Ascending aorta (tissue), 2 donors: ENCODE results near the gene TLX3. TPM values are rescaled to one million over a fixed set of nuclear protein-coding genes. Genes with fewer than 3 reads are reported as not detected.
A peak's percentile ranks its signal among the peaks of the same experiment; 100 is the strongest.
"Not testable (repeated sequence)": the region's sequence is repeated elsewhere in the genome, so short reads cannot be mapped to it uniquely, and the experiment has no call there.

Experiments
- DNase-seq, 2 donors: peaks; one replicate each; pipeline ENCODE4 v3.0.0-alpha.2; 2019; ENCODE audit warnings: low spot score in 2 of 2
- H3K27ac ChIP-seq, 2 donors: fragments of 200-600 bp; sonication (generic); one replicate each; pipeline ENCODE4 v1.5.1; 2016 to 2017; ENCODE audit warnings: mild to moderate bottlenecking in 1 of 2
- H3K27me3 ChIP-seq: fragments of 200-600 bp; sonication (generic); one replicate; pipeline ENCODE4 v1.5.1; 2017
- H3K36me3 ChIP-seq, 2 donors: fragments of 200-600 bp; sonication (generic); one replicate each; pipeline ENCODE4 v1.5.1; 2016
- H3K4me1 ChIP-seq, 2 donors: fragments of 200-600 bp; sonication (generic); one replicate each; pipeline ENCODE4 v1.5.1; 2016 to 2017; ENCODE audit warnings: mild to moderate bottlenecking in 1 of 2
- H3K4me3 ChIP-seq, 2 donors: fragments of 200-600 bp; sonication (generic); one replicate each; pipeline ENCODE4 v1.5.1; 2016 to 2017; ENCODE audit warnings: mild to moderate bottlenecking in 1 of 2
- H3K9me3 ChIP-seq, 2 donors: fragments of 200-600 bp; sonication (generic); one replicate each; pipeline ENCODE4 v1.5.1; 2016
- intact Hi-C: fragments of 100-400 bp; cut with DNase I; formaldehyde crosslinking; loops from one replicate; pipeline ENCODE4 v1.15.1; 2023
- total RNA-seq: library from RNA; depleted of rRNA; stranded (reverse); fragments of >200 nt; gene quantifications from one replicate; pipeline ENCODE4 v1.1.0, GENCODE V29; 2016
- TF ChIP-seq, protein P1 (sequence below), 3 experiments: fragments of 200-600 bp in 2 of 3; fragments of 450-650 bp in 1 of 3; sonication (generic) in 2 of 3; IDR thresholded peaks; one replicate each; pipeline ENCODE4 v1.5.1; 2016 to 2019; ENCODE audit warnings: antibody characterized with exemption in 3 of 3, mild to moderate bottlenecking in 1 of 3, moderate library complexity in 1 of 3

TLX3 gene
- total RNA-seq, 1 donor from 2014 or later: not detected

GRCh38 chr5:171342362-171343111, 33.5 kb downstream of the TLX3 start:
- Histone ChIP-seq H3K9me3 (no peaks in the 10 kb centered on the region), H3K36me3 (no peaks in the 10 kb centered on the region), H3K4me1 (no peaks in the 10 kb centered on the region), H3K27ac (no peak overlapping the region), H3K27me3 (no peaks in the 10 kb centered on the region), H3K4me3 (no peak overlapping the region)
- no peak for DNase-seq
- TF ChIP-seq, protein P1, sequence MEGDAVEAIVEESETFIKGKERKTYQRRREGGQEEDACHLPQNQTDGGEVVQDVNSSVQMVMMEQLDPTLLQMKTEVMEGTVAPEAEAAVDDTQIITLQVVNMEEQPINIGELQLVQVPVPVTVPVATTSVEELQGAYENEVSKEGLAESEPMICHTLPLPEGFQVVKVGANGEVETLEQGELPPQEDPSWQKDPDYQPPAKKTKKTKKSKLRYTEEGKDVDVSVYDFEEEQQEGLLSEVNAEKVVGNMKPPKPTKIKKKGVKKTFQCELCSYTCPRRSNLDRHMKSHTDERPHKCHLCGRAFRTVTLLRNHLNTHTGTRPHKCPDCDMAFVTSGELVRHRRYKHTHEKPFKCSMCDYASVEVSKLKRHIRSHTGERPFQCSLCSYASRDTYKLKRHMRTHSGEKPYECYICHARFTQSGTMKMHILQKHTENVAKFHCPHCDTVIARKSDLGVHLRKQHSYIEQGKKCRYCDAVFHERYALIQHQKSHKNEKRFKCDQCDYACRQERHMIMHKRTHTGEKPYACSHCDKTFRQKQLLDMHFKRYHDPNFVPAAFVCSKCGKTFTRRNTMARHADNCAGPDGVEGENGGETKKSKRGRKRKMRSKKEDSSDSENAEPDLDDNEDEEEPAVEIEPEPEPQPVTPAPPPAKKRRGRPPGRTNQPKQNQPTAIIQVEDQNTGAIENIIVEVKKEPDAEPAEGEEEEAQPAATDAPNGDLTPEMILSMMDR (IDR thresholded peaks at IDR 0.05): peak in 2 of 3 experiments; percentile 24 to 51
- intact Hi-C loops: loop anchor here (10.0 kb wide), 1 partner anchor 598 kb away; no protein-coding TSS in a partner anchor

DNA sequence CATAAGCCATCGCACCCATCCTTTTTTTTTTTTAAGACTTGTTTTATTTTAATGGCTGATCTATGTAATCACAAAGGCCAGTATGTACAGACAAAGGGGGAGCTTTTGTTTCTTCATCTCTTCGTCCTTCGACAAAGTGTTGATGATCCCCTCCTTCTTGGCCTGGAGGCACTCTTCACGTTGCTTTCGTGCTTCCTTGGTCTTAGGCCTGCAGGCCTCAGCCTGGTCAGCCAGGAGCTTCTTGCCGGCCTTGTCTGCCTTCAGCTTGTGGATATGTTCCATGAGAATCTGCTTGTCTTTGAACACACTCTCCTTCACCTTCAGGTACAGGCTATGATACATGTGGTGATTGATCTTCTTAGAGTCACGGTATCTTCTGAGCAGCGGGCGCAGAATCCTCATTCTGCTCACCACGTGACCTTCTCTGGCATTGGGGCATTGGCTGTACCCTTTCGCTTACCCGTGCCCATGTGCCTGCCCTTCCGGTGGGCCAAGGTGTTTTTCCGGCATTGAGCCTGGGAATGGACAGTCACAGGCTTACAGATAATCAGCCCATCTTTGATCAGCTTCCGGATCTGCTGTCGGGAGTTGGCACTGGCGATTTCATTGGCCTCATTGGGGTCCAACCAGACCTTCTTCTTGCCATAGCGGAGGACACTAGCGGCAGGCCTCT, 36.0 kb downstream of the TLX3 start:
- no peak for DNase-seq
- intact Hi-C loops: loop anchor here (10.0 kb wide), 1 partner anchor 600 kb away; no protein-coding TSS in a partner anchor
- H3K27me3 ChIP-seq: no peaks in the 10 kb centered on the region
- no peaks in the 10 kb centered on the region for H3K9me3 ChIP-seq
- no peak overlapping the region for H3K27ac ChIP-seq
- no peaks in the 10 kb centered on the region for H3K4me1 ChIP-seq
- no peaks in the 10 kb centered on the region for H3K36me3 ChIP-seq
- TF ChIP-seq, protein P1 (IDR thresholded peaks at IDR 0.05): no peak
- no peak overlapping the region for H3K4me3 ChIP-seq

DNA sequence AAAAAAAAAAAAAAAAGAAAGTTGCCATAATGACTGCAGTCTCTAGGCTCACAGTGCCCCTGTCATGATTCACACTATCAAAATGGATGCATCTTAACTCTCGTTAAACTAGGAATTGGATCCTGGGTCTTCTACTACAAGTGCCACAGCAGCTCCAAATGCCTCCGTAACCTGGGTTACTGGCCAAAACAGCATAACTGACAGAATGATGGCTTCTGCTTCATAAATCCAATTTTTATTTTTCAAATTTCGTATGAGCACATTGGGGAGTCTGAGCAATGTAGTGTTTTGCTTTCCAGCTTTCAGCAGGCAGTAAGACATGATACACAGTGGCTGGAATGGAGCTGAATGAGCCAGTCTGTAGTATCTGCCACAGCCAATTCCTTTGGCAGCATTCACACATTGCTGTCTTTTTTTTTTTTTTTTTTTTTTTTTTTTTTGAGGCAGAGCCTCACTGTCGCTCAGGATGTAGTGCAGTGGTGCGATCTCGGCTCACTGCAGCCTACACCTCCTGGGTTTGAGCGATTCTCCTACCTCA, 42.6 kb downstream of the TLX3 start:
- H3K4me1 ChIP-seq: no peaks in the 10 kb centered on the region
- intact Hi-C loops: no loop called here
- no peak for DNase-seq
- no peaks in the 10 kb centered on the region for H3K27me3 ChIP-seq
- no peaks in the 10 kb centered on the region for H3K9me3 ChIP-seq
- no peak overlapping the region for H3K27ac ChIP-seq
- no peak overlapping the region for H3K4me3 ChIP-seq
- TF ChIP-seq, protein P1 (IDR thresholded peaks at IDR 0.05): no peak
- no peaks in the 10 kb centered on the region for H3K36me3 ChIP-seq

- Histone ChIP-seq H3K9me3 (no peaks in the 10 kb centered on the region), H3K36me3 (no peaks in the 10 kb centered on the region), H3K4me3 (no peak overlapping the region), H3K27ac (no peak overlapping the region), H3K4me1 (no peaks in the 10 kb centered on the region), H3K27me3 (no peaks in the 10 kb centered on the region)
- no peak for DNase-seq
- TF ChIP-seq, protein P1 (IDR thresholded peaks at IDR 0.05): no peak
- intact Hi-C loops: no loop called here
Measured at GRCh38 chr5:171355302-171355724, 46.3 kb downstream of the TLX3 start.

DNA sequence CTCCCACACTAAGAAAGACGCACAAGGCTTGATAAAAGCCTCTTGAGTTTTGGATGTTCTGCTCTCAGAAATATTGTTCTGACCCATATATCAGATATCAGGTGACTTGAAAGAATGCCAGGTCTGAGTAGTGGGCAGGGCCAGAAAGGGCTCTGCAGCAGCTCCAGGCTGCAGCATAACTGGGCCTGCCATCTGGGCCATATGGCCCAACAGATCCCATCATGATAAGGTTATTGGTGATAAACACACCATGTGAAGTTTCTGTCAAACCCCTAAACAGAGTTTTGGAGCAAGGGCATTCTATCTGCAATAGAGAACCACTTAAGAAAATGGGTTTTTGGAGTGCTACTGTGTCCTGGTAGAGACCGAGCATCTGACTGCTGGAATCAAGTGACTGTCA, 48.8 kb downstream of the TLX3 start:
- H3K4me1 ChIP-seq: no peaks in the 10 kb centered on the region
- DNase-seq: no peak
- H3K36me3 ChIP-seq: no peaks in the 10 kb centered on the region
- H3K27me3 ChIP-seq: no peaks in the 10 kb centered on the region
- no peak overlapping the region for H3K27ac ChIP-seq
- TF ChIP-seq, protein P1 (IDR thresholded peaks at IDR 0.05): no peak
- H3K9me3 ChIP-seq: no peaks in the 10 kb centered on the region
- intact Hi-C loops: no loop called here
- no peak overlapping the region for H3K4me3 ChIP-seq

DNA sequence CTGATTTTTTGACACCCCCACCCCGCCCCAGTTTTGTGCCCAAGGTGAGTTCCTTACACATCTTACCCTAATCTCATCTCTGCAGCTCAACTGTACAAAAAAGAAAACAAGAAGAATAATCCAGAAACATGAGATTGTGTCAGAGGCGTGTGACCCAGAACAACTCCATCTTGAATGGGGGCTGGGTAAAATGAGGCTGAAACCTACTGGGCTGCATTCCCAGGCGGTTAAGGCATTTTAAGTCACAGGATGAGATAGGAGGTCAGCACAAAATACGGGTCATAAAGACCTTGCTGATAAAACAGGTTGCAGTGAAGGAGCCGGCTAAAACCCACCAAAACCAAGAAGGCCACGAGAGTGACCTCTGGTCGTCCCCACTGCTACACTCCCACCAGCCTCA, 52.1 kb downstream of the TLX3 start:
- H3K27ac ChIP-seq, H3K9me3 ChIP-seq, H3K4me1 ChIP-seq, DNase-seq, H3K36me3 ChIP-seq, intact Hi-C loops, H3K27me3 ChIP-seq, H3K4me3 ChIP-seq: not testable (repeated sequence)
